SK-N-SH treated with all-trans-retinoic acid at 6 μM for 48 hours (cell line): ENCODE measurements around the gene RBPMS2.

Experiments used
- ATAC-seq: fragments of 200-7000 bp; cut with Tn5 transposase; 3 replicates; pipeline ENCODE4 v1.9.1; 2020; ENCODE audit warnings: mild to moderate bottlenecking, moderate library complexity
- ARNTL ChIP-seq: fragments of 450-650 bp; formaldehyde crosslinking; IDR thresholded peaks from 2 replicates; pipeline ENCODE4 v1.5.0; 2020; ENCODE audit warnings: low read depth, mild to moderate bottlenecking, moderate library complexity, borderline replicate concordance
- BACH2 ChIP-seq: fragments of 250-450 bp; sonication (Bioruptor Pico); IDR thresholded peaks from 2 replicates; pipeline ENCODE4 v1.9.0; 2021; ENCODE audit warnings: mild to moderate bottlenecking, borderline replicate concordance
- CREB5 ChIP-seq: fragments of 250-450 bp; sonication (Bioruptor Pico); IDR thresholded peaks from 2 replicates; pipeline ENCODE4 v1.5.1; 2020; ENCODE audit warnings: low read depth, mild to moderate bottlenecking, moderate library complexity
- CSDC2 ChIP-seq: fragments of 250-450 bp; sonication (Bioruptor Pico); IDR thresholded peaks from 2 replicates; pipeline ENCODE4 v1.5.0; 2020; ENCODE audit warnings: mild to moderate bottlenecking, moderate library complexity
- ESRRG ChIP-seq: fragments of 250-450 bp; sonication (Bioruptor Pico); IDR thresholded peaks from 2 replicates; pipeline ENCODE4 v1.6.1; 2021; ENCODE audit warnings: mild to moderate bottlenecking
- GLIS3 ChIP-seq: fragments of 250-450 bp; sonication (Bioruptor Pico); IDR thresholded peaks from 2 replicates; pipeline ENCODE4 v1.5.0; 2020; ENCODE audit warnings: mild to moderate bottlenecking, moderate library complexity
- ISL1 ChIP-seq: fragments of 250-450 bp; sonication (Bioruptor Pico); IDR thresholded peaks from 2 replicates; pipeline ENCODE4 v2.1.2; 2022; ENCODE audit warnings: mild to moderate bottlenecking, moderate library complexity
- OSR1 ChIP-seq: fragments of 250-450 bp; sonication (Bioruptor Pico); IDR thresholded peaks from 2 replicates; pipeline ENCODE4 v1.8.0; 2022; ENCODE audit warnings: moderate library complexity, mild to moderate bottlenecking, inconsistent platforms
- PATZ1 ChIP-seq: fragments of 250-450 bp; sonication (Bioruptor Pico); IDR thresholded peaks from 2 replicates; pipeline ENCODE4 v1.8.0; 2020; ENCODE audit warnings: mild to moderate bottlenecking, moderate library complexity, borderline replicate concordance
- POU6F1 ChIP-seq: fragments of 250-450 bp; sonication (Bioruptor Pico); IDR thresholded peaks from 2 replicates; pipeline ENCODE4 v1.8.0; 2021; ENCODE audit warnings: low read depth, mild to moderate bottlenecking, moderate library complexity, borderline replicate concordance
- PPARA ChIP-seq: fragments of 250-450 bp; sonication (Bioruptor Pico); IDR thresholded peaks from 2 replicates; pipeline ENCODE4 v1.5.0; 2020; ENCODE audit warnings: mild to moderate bottlenecking, borderline replicate concordance
- RARB ChIP-seq: fragments of 250-450 bp; sonication (Bioruptor Pico); IDR thresholded peaks from 2 replicates; pipeline ENCODE4 v1.8.0; 2021; ENCODE audit warnings: mild to moderate bottlenecking, moderate library complexity
- SNAI2 ChIP-seq: fragments of 250-450 bp; sonication (Bioruptor Pico); IDR thresholded peaks from 2 replicates; pipeline ENCODE4 v1.5.0; 2020; ENCODE audit warnings: mild to moderate bottlenecking, moderate library complexity
- TCF4 ChIP-seq: fragments of 250-450 bp; sonication (Bioruptor Pico); IDR thresholded peaks from 2 replicates; pipeline ENCODE4 v1.8.0; 2021; ENCODE audit warnings: mild to moderate bottlenecking, moderate library complexity, borderline replicate concordance
- TOX ChIP-seq: fragments of 250-450 bp; sonication (Bioruptor Pico); IDR thresholded peaks from 2 replicates; pipeline ENCODE4 v1.8.0; 2021; ENCODE audit warnings: mild to moderate bottlenecking, moderate library complexity, borderline replicate concordance
- TSHZ2 ChIP-seq: fragments of 250-450 bp; sonication (Bioruptor Pico); IDR thresholded peaks from 2 replicates; pipeline ENCODE4 v1.5.0; 2020; ENCODE audit warnings: mild to moderate bottlenecking, moderate library complexity
- ZC3H10 ChIP-seq: fragments of 250-450 bp; sonication (Bioruptor Pico); IDR thresholded peaks from 2 replicates; pipeline ENCODE4 v1.5.1; 2021; ENCODE audit warnings: mild to moderate bottlenecking, moderate library complexity
- ZFP3 ChIP-seq: fragments of 250-450 bp; sonication (Bioruptor Pico); IDR thresholded peaks from 2 replicates; pipeline ENCODE4 v1.5.0; 2020; ENCODE audit warnings: mild to moderate bottlenecking, moderate library complexity
- ZNF565 ChIP-seq: fragments of 450-650 bp; formaldehyde crosslinking; conservative IDR thresholded peaks from 2 replicates; pipeline ENCODE4 v1.5.0; 2020; ENCODE audit warnings: low read depth, mild to moderate bottlenecking, moderate library complexity
- ZNF8 ChIP-seq: fragments of 450-650 bp; formaldehyde crosslinking; IDR thresholded peaks from 2 replicates; pipeline ENCODE4 v1.5.0; 2020; ENCODE audit warnings: mild to moderate bottlenecking, moderate library complexity

RBPMS2 gene

GRCh38 chr15:64763874-64764273, 11.5 kb downstream of the RBPMS2 start:
- TF ChIP-seq RARB (CRISPR knock-in tag) (no peak), ARNTL (no peak)
- no peak for ATAC-seq

- no peak for ATAC-seq
- TF ChIP-seq CREB5 (CRISPR knock-in tag) (no peak), ZFP3 (no peak), ZNF565 (no peak), ESRRG (CRISPR knock-in tag) (no peak), ARNTL (no peak), TOX (CRISPR knock-in tag) (no peak), ZNF8 (no peak), TSHZ2 (CRISPR knock-in tag) (no peak), PATZ1 (no peak)
These were observed 11.9 kb downstream of the RBPMS2 start for GRCh38 chr15:64763462-64763861.

- TF ChIP-seq ZNF8 (no peak), PATZ1 (no peak), ESRRG (CRISPR knock-in tag) (no peak), PPARA (CRISPR knock-in tag) (no peak), POU6F1 (CRISPR knock-in tag) (no peak), TOX (CRISPR knock-in tag) (no peak), ZNF565 (no peak)
- no peak for ATAC-seq
These were observed 12.4 kb downstream of the RBPMS2 start for GRCh38 chr15:64763021-64763420.

GRCh38 chr15:64762546-64762945, 12.8 kb downstream of the RBPMS2 start:
- TF ChIP-seq RARB (CRISPR knock-in tag), result no peak
- no peak for TF ChIP-seq TOX (CRISPR knock-in tag)
- TF ChIP-seq PATZ1, result no peak
- TF ChIP-seq ARNTL, result no peak
- TF ChIP-seq SNAI2 (CRISPR knock-in tag), result no peak
- TF ChIP-seq CSDC2 (CRISPR knock-in tag), result no peak
- no peak for TF ChIP-seq BACH2
- no peak for TF ChIP-seq GLIS3 (CRISPR knock-in tag)
- no peak for TF ChIP-seq ISL1 (CRISPR knock-in tag)
- no peak for TF ChIP-seq CREB5 (CRISPR knock-in tag)
- no peak for TF ChIP-seq ZNF8
- no peak for TF ChIP-seq TCF4 (CRISPR knock-in tag)
- TF ChIP-seq POU6F1 (CRISPR knock-in tag), result no peak
- no peak for TF ChIP-seq ZC3H10 (CRISPR knock-in tag)
- no peak for TF ChIP-seq OSR1 (CRISPR knock-in tag)
- TF ChIP-seq, all 23 proteins: peak for 0
- ATAC-seq, result no peak
